Posterior cingulate gyrus (tissue), 11 donors: Measurements from ENCODE around the gene ANKK1.

Source experiments
- DNase-seq, 10 donors: peaks; one replicate each; pipeline versions ENCODE4 v3.0.0 to v3.0.0-alpha.2; 2020 to 2021; ENCODE audit warnings: mixed read lengths in 3 of 10
- intact Hi-C: fragments of 100-400 bp; cut with DNase I; formaldehyde crosslinking; loops from one replicate; pipeline ENCODE4 v1.15.1; 2023

ANKK1 gene

DNA sequence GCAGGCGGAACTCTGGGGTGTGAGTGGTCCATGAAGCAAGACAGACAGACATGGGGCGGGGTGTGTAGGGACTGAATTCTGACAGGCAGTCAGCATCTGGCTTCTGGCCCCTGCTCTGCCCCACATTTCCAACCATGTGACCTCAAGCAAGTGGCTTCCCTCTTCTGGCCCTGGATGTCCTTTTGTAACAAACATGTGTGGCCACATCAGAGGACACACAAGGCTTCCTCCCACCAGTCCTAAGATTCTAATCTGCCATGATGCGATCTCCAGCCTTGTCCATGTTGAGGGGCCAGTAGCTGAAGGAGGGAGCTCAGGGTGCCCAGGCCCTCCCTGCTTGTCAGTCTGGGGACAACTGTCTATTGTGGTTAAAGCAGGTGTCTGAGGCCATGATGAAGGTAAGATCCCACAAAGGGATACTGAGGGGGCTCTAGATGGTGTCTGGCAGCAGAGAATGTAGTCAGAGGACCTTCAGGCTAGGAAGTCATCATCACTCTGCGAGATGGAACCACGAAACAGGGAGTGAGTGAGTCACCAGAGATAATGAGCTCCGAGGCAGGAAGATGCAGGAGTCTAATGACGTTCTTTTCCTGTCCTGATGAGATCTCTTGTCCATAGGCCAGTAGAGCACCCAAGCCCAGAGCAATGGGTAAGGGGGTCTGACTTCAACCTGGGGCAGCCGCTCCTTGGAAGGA, 60.2 kb downstream of the ANKK1 start:
- DNase-seq = no peak
- intact Hi-C loops = no loop called here

DNA sequence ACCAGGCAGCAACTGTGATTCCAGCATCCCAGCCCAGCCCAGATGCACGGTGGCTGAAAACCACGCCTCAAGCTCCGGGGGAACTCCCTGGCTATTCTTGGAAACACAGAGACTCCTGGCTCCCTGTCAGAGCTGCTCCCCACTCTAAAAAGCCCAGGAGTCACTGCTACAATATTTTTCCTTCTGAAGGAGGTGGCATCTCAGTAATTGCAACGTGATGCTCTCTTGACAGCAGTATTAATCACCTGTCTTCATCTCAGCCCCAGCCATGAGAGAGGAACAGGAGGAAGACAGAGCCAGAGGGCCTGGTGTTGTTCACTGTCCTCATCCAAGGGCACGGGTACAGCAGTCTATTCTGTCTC, 60.7 kb downstream of the ANKK1 start:
- DNase-seq = no peak
- intact Hi-C loops = no loop called here

DNA sequence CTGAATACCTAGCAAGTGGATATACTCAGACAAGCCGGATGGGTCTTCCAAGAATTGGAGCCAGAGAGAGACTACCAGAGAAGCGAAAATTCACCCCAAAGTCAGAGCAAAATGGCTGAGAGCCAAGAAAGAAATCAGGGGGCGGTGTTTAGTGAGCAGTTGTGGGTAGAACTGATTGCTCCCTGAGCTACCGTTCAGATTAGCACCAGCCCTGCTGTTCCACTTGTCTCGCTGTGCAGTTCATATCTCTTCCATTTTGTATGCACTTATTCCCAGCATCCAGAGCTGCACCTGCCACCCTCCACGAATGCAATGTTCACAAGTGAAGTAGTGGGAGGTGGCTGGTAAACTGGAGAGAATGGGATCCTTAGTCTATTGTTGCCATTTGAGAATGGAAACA, 62.2 kb downstream of the ANKK1 start:
- no peak for DNase-seq
- intact Hi-C loops = no loop called here
